Natural killer cell (primary cell): ENCODE measurements around the gene UXS1. TPM values are rescaled to one million over a fixed set of nuclear protein-coding genes. Genes with fewer than 3 reads are reported as not detected.
A peak's percentile ranks its signal among the peaks of the same experiment; 100 is the strongest.

Source experiments
- ATAC-seq, 3 donors: fragments of 150-1000 bp in 2 of 3; fragments of 200-7000 bp in 1 of 3; cut with Tn5 transposase; 1 replicate in 1 of 3; 2 replicates in 2 of 3; pipeline ENCODE4 v1.10.0; 2021; ENCODE audit warnings: mild to moderate bottlenecking in 2 of 3, moderate library complexity in 2 of 3
- DNase-seq, 2 donors: peaks; one replicate each; pipeline versions ENCODE4 v3.0.0 to v3.0.0-alpha.2; 2013 to 2021; ENCODE audit warnings: mixed read lengths in 1 of 2
- H3K27ac ChIP-seq: one replicate; pipeline ENCODE4 v1.5.1; 2013; ENCODE audit warnings: mild to moderate bottlenecking, low read length
- H3K27me3 ChIP-seq: one replicate; pipeline ENCODE4 v1.6.1; 2013; ENCODE audit warnings: low read length; ENCODE audit not compliant: control insufficient read depth, insufficient read depth
- H3K36me3 ChIP-seq: one replicate; pipeline ENCODE4 v1.6.1; 2013; ENCODE audit warnings: low read length; ENCODE audit not compliant: control insufficient read depth, insufficient read depth
- H3K4me1 ChIP-seq: one replicate; pipeline ENCODE4 v1.6.1; 2013; ENCODE audit warnings: low read length; ENCODE audit not compliant: control insufficient read depth, insufficient read depth
- H3K4me3 ChIP-seq: one replicate; pipeline ENCODE4 v1.5.1; 2013; ENCODE audit warnings: low read length
- H3K9me3 ChIP-seq: one replicate; pipeline ENCODE4 v1.6.1; 2013; ENCODE audit warnings: low read length; ENCODE audit not compliant: control insufficient read depth, insufficient read depth
- H3K27ac Mint-ChIP-seq, 2 donors: one replicate each; pipeline ENCODE4 v1.8.0; 2022; ENCODE audit warnings: mild to moderate bottlenecking in 2 of 2, mixed read lengths in 2 of 2, moderate library complexity in 1 of 2
- H3K27me3 Mint-ChIP-seq, 2 donors: one replicate each; pipeline ENCODE4 v1.8.0; 2022; ENCODE audit warnings: low read depth in 2 of 2, mixed read lengths in 2 of 2
- H3K36me3 Mint-ChIP-seq: one replicate; pipeline ENCODE4 v1.8.0; 2022; ENCODE audit warnings: mixed read lengths
- H3K4me1 Mint-ChIP-seq, 2 donors: one replicate each; pipeline ENCODE4 v1.8.0; 2022; ENCODE audit warnings: mixed read lengths in 2 of 2
- H3K4me3 Mint-ChIP-seq: one replicate; pipeline ENCODE4 v1.8.0; 2022; ENCODE audit warnings: mild to moderate bottlenecking, moderate library complexity, mixed read lengths
- H3K9me3 Mint-ChIP-seq, 2 donors: one replicate each; pipeline ENCODE4 v1.8.0; 2022; ENCODE audit warnings: mixed read lengths in 2 of 2
- CTCF ChIP-seq: fragments of 200-600 bp; IDR thresholded peaks from one replicate; pipeline ENCODE4 v1.8.0; 2022; ENCODE audit warnings: antibody characterized with exemption
- WGBS: methylation state at CpG from one replicate; pipeline ENCODE4 v1.1.7; 2013; ENCODE audit warnings: missing lambda C conversion rate; ENCODE audit not compliant: insufficient coverage; 5-methylcytosine and 5-hydroxymethylcytosine counted together
- intact Hi-C: fragments of 100-400 bp; cut with micrococcal nuclease; formaldehyde crosslinking; loops from one replicate; pipeline ENCODE4 v1.14.2; 2022
- total RNA-seq, 4 donors: library from RNA; stranded (reverse); fragments of 120-200 nt in 1 of 4; gene quantifications; one replicate each; pipeline versions ENCODE4 v1.2.3 to v1.2.4, GENCODE V29; 2013 to 2022

The UXS1 gene
- total RNA-seq, 3 donors from 2014 or later (not counting 1 experiment from before 2014, with no cell fraction given), result 36.3 to 60.4 (median 37.5) TPM

GRCh38 chr2:106193690-106193976 lies 468 bp downstream of the UXS1 start:
- H3K36me3 Mint-ChIP-seq, result no peaks in the 10 kb centered on the region
- DNase-seq (no peak), ATAC-seq (no peak)
- WGBS, result under 1% methylated on average over 37 of the region's 37 CpGs
- no peaks in the 10 kb centered on the region for H3K27me3 ChIP-seq
- H3K27ac ChIP-seq, result peak overlapping the region; percentile 25
- no peaks in the 10 kb centered on the region for H3K36me3 ChIP-seq
- H3K4me1 ChIP-seq, result peaks cover 28% of the 10 kb centered on the region
- intact Hi-C loops, result no loop called here
- no peaks in the 10 kb centered on the region for H3K9me3 Mint-ChIP-seq
- H3K4me3 Mint-ChIP-seq, result peak overlapping the region; percentile 83
- H3K9me3 ChIP-seq, result no peaks in the 10 kb centered on the region
- H3K27ac Mint-ChIP-seq, result peak overlapping the region; percentile 76 to 86
- H3K27me3 Mint-ChIP-seq, result peaks cover 0 to 2% of the 10 kb centered on the region in 2 donors
- H3K4me1 Mint-ChIP-seq, result peaks cover 43 to 47% of the 10 kb centered on the region in 2 donors
- H3K4me3 ChIP-seq, result peak overlapping the region; percentile 48
- TF ChIP-seq CTCF, result no peak

GRCh38 chr2:106192752-106193689 lies 1.1 kb downstream of the UXS1 start:
- H3K9me3 Mint-ChIP-seq, result no peaks in the 10 kb centered on the region
- Histone ChIP-seq H3K27ac (peak overlapping the region; percentile 25), H3K4me3 (peak overlapping the region; percentile 48), H3K9me3 (no peaks in the 10 kb centered on the region), H3K4me1 (peaks cover 34% of the 10 kb centered on the region), H3K27me3 (no peaks in the 10 kb centered on the region), H3K36me3 (no peaks in the 10 kb centered on the region)
- TF ChIP-seq CTCF, result no peak
- H3K4me1 Mint-ChIP-seq, result peaks cover 47 to 53% of the 10 kb centered on the region in 2 donors
- intact Hi-C loops, result no loop called here
- peak overlapping the region; percentile 83 for H3K4me3 Mint-ChIP-seq
- 2% methylated on average over 30 of the region's 30 CpGs for WGBS
- H3K27ac Mint-ChIP-seq, result peak overlapping the region; percentile 76 to 86
- no peaks in the 10 kb centered on the region for H3K36me3 Mint-ChIP-seq
- DNase-seq, result peak; percentile 38 to 72
- peak; percentile 38 to 50 (median 41) for ATAC-seq
- H3K27me3 Mint-ChIP-seq, result peaks cover 0 to 2% of the 10 kb centered on the region in 2 donors

GRCh38 chr2:106191511-106192016 lies 2.5 kb downstream of the UXS1 start:
- H3K27me3 ChIP-seq, result no peaks in the 10 kb centered on the region
- no peak overlapping the region for H3K4me3 Mint-ChIP-seq
- H3K9me3 Mint-ChIP-seq, result no peaks in the 10 kb centered on the region
- DNase-seq (no peak), ATAC-seq (no peak)
- no peak for TF ChIP-seq CTCF
- no peak overlapping the region for H3K4me3 ChIP-seq
- H3K4me1 ChIP-seq, result peaks cover 34% of the 10 kb centered on the region
- no peak overlapping the region for H3K27ac ChIP-seq
- H3K4me1 Mint-ChIP-seq, result peaks cover 47 to 55% of the 10 kb centered on the region in 2 donors
- no peaks in the 10 kb centered on the region for H3K27me3 Mint-ChIP-seq
- H3K36me3 Mint-ChIP-seq, result no peaks in the 10 kb centered on the region
- intact Hi-C loops, result no loop called here
- WGBS, result 95% methylated on average over 5 of the region's 5 CpGs
- H3K27ac Mint-ChIP-seq, result peak overlapping the region in 1 of 2 donors; percentile 11
- H3K9me3 ChIP-seq, result no peaks in the 10 kb centered on the region
- no peaks in the 10 kb centered on the region for H3K36me3 ChIP-seq
